ENCODE results near the gene TNS3.

The TNS3 gene

DNA sequence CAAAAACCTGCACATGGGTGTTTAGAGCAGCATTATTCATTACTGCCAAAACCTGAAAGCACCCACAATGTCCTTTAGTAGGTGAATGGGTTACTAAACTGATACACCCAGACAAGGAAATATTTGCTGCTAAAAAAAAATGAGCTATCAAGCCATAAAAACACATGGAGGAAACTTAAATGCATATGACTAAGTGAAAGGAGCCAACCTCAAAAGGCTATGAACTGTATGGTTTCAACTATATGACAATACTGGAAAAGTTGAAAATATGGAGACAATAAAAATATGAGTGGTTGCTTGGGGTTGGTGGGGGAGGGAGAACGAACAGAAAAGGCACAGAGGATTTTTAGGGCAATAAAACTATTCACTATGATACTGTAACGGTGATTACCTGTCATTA is 291.0 kb downstream of the TNS3 start:
- no peak for DNase-seq

DNA sequence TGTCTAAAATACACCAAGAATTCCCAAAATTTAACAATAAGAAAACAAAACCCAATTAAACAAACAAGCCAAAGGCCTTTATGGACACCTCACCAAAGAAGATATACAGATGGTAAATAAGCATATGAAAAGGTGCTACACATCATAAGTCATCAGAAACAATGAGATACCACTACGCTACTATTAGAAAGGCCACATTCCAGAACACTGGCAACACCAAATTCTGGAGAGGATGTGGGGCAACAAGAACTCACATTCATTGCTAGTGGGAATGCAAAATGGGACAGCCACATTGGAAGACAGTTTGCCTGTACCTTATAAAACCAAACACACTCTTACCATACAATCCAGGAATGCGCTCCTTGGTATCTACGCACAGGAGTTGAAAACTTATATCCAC is 291.4 kb downstream of the TNS3 start:
- DNase-seq, result no peak

DNA sequence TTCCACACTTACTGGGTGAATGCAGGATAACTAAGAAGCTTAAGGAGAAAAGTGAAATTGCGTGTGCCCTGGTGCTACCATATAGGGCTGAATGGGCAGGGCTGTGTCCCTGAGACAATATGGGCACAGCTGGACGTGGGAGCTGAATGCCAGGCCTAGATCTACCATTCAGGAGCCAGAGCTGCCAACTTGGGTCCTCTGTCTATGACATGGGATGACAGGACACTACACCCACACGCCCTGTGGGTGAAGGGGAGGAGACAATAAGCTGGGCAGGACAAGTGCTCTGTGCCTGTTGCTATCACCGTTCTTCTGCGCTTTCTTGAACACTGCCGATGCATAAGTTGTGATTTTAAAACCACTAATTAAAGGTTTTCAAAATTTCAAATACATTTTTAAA is 293.9 kb downstream of the TNS3 start:
- DNase-seq, result no peak

DNA sequence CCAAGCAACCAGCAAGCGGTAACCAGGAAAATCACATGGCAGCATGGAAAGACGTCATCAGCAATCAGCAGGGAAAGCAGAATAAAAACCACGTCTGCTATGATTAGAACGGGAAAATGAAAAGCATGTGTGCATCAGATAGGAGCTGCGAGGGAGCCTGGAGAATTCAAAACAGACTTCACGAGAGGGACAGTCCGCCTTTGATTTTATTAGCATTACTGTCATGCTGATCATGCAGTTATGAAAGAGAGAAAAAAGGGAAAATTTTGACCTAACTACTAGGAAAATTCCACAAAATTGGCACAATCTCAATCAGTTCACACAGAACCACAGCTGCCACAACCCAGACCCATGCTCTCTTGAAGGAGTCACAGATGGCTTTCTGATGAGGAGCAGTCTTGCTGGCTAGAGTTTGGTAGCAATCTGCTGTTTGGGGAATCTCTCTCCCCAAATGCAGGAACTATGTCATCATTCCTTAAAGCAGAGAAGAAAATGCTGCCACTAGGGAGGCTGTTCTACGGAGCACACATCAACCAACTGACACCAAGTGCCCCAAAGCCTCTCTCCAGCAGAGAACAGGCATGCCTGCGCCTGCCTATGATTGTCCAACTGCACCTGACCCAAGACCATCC is 295.9 kb downstream of the TNS3 start:
- no peak for DNase-seq

DNA sequence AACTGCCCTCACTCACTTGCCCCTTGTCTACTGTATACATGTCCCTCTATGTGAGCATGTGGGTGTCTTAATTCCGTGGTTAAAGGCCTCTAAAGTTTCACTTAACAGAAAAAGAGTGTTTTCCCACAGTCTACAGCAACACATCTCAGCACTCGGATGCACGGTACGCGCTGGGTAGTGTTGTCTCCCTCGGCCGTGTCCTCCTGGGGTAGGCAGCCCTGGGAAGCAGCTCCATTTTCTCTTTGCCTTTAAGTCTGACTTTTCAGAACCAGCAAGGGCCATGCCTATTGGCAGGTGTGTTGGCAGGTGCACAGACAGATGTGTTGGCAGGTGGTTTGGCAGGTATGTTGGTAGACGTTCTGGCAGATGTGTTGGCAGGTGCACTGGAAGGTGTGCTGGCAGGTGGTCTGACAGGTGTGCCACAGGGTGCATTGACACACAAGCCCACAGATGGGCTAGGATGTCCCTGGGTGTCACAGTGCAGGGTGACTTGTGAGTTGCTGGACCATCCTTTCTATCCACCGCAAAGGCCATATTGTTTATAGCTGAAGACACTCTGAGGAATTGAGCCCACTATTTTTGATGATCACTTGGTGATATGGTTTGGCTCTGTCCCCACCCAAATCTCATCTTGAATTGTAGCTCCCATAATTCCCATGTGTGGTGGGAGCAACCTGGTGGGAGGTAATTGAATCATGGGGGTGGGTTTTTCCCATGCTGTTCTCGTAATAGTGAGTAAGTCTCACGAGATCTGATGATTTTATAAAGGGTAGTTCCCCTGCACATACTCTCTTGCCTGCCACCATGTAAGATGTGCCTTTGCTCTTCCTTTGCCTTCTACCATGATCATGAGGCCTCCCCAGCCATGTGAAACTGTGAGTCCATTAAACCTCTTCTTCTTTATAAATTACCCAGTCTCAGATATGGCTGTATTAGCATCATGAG is 296.9 kb downstream of the TNS3 start:
- DNase-seq, result no peak

DNA sequence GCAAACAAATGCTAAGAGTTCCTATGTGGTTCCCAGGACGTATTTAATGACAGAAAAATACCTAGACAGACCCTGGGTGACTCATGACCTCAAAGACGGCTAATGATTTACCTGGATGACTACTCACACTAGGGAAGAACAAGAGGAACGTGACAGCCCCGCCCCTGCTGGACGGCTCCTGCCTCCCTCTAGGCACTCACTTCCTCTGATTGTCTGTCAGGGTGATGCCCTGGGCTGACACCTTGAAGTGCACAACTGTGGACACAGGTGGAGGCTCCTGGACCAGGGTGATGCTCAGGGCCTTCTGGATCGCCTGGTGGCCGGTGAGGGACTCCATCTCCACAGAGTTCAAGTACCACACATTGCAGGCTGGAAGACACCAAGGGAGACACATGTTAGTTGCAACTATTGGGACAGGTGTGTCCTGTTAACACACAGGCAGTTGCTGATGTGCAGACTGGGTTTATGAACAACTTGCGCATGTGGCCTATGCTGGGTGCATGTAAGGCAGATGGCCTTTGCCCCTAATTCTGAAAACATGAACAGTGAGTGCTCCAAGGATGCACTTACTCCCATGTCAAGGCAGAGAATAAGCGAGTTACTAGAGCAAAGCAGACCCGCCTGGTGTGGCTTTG is 298.3 kb downstream of the TNS3 start:
- DNase-seq, result no peak

DNA sequence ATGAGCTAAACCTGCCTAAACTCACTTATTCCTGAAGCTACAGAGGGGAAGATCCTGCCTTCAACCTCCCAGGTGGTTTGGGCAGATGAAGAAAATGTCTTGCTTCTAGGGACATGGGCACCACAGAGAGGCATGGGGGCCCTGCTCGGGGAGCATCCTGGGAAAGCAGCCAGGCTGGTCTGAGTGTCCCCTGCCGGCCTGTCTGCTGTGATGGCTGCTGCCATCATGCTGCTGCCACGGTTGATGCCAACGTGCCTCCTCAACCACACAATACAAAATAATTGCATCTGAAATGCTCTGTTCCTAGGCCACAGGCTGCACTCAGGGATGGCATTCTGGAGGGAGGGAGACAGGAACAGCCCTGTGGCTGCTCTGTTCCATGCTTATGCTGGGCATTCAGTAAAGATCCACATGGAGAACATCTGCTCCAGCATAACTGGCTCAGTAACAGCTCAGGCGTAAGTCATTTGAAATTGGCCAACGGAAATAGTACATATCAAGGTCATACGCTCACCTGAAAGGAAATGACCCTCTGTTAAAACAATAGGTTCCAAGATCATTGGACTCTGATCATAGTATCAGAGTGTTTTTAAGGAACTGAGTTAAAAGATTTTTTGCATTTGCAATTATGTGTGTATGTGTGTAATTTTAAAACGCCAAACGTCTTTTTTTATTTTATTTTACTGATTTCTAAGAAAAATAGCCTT is 299.0 kb downstream of the TNS3 start:
- no peak for DNase-seq

DNA sequence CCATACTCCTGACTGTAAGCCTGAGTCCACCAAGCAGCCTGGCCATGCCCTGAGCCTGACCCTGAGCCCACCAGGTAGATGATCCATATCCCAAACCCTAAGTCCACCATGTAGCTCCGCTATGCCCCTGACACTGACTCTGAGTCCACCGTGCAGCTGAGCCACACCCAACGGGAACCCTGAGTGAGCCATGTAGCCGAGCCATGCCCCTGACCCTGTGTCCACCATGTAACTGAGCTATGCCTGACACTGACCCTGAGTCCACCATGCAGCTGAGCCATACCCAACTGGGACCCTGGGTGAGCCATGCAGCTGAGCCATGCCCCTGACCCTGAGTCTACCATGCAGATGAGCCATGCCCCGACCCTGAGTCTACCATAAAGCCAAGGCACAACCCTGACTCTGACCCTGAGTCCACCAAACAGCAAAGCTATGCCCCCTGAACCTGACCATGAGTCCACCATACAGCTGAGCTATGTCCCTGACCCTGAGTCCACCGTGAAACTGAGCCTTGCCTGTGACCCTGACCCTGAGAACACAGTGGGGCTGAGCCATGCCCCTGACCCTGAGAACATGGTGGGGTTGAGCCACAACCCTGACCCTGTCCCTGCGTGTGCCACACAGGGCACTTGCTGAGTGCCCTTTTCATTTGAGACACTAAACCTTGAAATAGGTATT is 299.8 kb downstream of the TNS3 start:
- no peak for DNase-seq

DNA sequence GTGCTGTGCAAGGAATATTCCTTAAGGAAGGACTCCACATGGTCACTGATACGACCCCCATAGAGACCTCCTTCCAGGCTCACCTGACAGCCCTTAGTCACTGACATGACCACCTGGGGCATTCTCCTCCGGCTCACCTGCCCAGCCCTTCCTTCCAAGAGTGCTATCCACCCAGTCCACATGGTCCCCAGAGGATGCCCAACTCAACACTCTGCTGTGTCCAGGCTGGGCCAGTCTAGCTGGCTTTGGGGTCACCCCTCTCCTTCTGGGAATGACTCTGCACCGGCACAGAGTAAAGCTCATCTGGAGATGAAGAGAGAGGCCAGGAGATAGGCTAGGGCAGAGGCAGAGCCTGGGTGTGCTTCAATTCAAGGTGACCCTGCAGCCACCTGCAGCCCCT is 300.8 kb downstream of the TNS3 start:
- DNase-seq, result no peak

DNA sequence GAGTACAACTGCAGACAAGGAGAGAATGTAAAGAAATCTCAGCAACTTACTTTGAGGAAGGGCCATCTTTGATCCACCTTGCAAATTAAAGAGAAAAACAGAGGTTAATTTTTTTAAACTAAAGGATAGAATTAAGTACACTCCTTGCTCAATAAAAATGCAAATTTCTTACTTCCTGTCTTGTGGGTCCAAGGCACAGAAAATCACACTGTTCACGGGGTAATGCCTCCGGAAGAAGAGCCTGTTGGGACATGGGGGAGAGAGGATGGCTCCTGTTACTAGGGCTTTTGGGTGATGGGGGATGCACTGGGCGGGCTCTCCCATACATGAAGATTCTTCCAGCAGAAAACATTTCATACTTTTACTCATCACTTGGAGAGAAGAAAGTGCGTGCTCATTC is 301.8 kb downstream of the TNS3 start:
- DNase-seq, result no peak

DNA sequence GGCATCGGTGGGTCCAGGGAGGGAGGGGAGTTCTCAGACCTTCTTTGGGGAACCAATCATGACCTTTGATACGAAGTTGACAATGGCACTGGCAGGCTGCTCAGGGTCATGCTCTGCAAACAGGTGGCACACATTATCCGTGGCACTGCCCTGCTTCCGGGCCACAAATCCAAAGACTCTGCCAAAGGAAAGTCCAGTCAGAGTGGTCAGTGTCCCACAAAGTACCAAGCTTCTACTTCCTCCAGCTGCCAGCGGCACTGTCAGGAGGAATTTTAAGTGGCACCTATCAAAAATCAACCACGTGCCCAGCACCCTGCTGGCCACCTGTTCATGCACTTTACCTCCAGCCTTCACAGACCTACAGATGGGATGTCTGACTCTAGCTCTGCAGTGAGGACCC is 303.9 kb downstream of the TNS3 start:
- DNase-seq, result no peak

DNA sequence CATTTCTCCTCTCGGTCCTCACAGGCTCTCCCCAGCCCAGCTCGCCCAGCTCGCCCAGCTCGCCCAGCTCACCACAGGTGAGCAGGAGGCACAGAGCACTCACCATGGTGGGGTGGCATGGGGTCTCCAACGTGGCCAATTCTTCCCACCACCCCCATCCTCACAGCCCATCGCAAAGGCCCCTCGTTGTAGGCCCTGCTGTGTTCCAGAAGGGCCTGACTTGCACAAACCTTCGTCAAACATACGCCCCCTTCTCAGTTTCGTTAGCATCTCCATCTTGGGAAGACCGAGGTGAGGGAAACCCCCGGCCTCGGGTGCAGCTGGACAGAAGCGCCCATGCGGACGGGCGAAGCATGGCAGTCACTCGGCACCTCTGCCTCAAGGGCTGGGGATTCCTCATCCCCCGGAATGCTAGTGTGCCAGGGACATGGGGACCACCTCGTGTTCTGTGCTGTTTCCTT is 304.6 kb downstream of the TNS3 start:
- no peak for DNase-seq

DNA sequence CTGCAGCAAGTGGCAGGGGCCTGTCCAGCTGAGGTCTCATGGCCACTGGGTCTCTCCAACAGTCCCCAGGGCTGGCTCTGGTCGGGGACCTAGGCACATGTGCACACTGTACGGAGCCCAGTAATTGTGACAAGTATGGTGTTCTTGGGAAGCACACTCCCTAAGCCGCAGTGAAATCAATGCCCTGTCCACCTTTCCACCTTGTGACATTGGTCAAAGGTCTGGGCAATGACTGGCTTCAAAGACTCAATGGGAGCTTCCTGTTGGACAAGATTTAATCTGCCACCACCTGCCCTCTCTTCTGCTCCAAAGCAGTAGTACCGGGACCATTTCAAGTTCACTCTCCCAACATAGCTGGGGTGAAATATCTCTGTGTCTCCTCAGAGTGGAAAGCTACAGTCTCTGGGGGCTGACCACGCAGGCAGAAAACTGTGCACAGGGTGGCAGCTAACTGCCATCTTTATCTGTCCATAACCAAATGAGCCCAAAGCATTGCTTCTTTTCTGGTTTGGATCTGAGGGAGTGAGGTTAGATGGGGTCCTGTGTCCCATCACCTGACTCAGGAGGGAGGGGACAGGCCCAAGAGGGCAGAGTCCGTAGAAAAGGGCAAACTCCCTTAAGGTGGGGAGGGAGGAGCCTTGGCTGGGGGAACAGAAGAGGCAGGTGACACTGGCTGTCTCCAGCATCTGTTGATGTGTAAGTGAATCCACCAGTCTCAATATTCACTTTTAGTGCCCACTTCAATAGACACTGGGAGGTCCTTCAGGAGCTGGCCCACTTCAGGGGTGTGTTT is 307.7 kb downstream of the TNS3 start:
- no peak for DNase-seq

DNA sequence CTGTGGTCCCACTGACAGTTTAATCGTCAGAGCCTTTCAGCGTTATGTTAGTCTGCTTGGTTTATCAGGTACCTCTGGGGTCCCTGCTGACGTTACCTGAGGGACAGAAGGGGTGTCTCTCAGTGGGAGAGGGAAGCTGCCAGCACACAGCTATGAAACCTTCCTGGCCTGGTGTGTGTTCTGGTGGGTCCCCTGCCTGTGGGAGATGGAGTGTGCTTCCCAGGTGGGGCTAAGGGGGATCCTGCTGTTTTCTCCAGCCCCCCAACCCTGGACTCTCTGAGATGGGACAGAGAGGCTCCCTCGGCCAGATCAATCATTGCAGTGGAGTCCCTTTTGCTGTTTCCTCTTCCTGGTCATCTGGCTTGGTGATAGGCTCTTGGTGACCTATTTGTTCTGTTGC is 308.8 kb downstream of the TNS3 start:
- no peak for DNase-seq

DNA sequence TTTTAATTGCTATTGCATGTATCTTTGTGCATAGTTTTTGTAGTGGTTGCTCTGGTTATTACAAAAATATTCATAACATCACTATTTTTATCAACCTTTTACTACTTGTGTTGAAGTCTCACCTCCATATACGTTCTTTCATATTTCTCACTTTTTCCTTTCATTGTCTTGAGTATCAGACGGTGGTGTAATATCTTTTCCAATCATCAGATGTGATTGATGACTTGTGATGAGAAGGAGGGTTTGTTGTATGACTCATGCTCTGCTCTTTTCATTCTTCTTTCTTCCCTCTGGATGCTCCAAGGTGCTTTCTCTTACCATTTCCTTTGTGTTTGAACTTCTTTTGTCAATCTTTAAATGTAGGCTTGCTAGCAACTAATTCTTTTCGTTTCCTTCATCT is 310.2 kb downstream of the TNS3 start:
- DNase-seq, result no peak

DNA sequence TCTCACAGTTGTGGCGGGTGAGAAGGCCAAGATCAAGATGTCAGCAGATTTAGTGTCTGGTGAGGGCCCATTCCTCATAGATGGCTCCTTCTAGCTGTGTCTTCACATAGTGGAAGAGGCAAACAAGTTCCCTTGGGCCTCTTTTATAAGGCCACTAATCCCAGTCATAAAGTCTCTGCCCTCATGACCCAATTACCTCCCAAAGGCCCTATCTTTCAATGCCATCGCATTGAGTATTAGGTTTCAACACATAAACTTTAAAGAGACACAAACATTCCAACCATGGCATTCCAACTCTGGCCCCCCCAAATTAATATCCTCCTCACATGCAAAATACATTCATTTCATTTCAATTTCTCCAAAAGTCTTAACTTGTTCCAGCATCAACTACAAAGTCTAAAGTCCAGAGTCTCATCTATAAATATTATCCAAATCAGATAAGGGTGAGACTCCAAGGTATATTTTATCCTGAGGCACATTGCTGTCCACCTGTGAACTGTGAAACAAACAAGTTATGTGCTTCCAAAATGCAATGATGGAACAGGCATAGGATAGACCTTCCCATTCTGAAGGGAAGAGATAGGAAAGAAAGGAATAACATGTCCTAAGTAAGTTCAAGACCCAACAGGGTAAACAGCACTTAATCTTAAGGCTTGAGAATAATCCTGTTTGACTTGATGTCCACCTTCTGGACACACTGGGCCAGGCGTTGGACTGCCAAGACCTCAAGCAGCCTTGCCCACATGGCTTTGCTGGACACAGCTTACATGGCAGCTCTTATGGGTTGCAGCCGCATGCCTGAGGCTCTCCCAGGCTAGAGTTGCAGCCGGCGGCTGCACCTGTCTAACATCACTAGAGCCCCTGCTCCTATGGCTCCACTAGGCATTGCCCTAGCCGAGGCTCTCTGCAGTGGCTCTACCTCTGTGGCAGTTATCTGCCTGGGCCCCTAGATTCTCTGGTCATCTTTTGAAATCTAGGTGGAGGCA is 312.8 kb downstream of the TNS3 start:
- no peak for DNase-seq

DNA sequence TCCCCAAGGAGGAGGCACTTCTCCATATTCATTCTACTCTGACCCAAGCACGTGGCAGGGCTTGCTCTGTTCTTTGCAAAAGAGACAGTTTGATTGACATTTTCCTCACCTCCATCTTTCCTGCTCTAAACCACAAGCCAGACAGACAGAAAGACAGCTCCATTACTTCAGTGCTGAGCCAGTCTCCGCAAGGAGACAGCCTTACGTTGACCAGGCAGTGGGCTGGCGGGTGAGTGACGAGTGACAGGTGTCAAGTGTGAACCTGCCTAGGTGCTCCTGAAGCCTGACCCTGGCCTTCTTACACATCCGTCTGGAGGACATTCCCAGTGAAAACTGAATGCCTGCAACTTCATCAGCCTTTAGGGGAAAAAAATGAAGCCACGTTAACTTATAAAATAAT is 314.6 kb downstream of the TNS3 start:
- no peak for DNase-seq

DNA sequence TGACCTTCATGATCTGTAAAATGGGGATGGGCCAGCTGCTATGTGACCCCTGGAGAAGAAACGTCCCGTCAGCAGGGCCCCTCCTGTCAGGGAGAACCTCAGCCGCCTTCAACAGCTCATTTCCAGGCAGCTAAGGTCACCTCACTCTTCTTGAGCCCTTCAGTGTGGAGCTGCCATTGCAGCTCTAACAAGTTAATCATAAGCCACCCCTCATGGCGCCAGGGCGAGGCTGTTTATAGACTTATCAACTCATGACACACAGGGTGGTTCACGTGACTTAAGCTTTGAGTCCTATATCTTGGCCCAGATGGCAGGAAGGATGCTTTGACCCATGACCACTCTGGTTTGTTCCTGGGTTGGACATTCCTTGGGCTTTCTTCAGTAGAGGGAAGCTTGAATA is 315.1 kb downstream of the TNS3 start:
- no peak for DNase-seq

DNA sequence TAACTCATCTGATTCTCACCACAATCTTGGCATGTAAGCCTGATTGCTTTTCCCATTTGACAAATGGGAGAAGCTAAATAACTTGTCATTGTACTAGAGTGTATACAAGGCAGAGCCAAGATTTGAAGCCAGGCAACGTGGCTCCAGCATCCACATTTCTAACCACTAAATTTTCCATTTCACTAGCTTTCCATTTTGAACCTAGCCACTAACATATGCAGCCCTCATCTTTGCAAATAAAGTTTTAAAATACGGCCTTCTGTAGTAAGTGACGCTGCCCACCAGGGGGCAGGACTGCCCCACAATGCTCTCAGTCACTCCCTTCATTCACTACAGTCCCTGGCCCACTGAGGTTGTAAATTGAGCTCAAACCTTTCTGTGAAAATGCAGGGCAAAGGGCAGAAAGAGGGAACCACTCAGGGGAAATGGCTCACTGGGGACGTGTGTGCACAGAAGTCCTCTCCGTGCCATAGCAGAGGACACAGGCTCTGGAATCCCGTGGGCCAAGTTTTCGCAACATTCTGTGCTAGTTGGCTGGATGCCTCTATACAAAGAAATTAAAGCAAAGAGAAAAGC is 315.7 kb downstream of the TNS3 start:
- DNase-seq, result no peak

DNA sequence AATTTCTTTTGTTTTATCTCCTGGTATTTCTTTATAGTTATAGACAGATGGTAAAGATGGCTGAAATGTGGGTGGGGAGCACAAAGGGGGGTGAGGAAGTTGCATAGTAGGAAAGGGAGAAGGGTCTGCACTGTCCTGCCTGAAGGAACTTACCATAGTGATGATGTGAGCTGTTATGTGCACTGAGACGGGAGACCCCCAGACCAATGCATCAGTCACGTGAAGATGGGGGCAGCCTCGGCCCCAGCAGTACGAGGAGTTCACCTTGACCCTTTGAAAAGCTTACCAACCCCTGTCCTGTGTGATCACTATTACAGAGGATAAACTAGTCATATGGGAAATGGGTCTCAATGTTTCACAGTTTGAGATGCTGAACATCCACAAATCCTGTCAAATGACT is 316.3 kb downstream of the TNS3 start:
- DNase-seq, result no peak
